ENCODE results near the gene USP32. TPM values are rescaled to one million over a fixed set of nuclear protein-coding genes. Genes with fewer than 3 reads are reported as not detected.
A peak's percentile ranks its signal among the peaks of the same experiment; 100 is the strongest.

The USP32 gene
- total RNA-seq, 2 donors from 2014 or later = 54.1 to 74.3 TPM

DNA sequence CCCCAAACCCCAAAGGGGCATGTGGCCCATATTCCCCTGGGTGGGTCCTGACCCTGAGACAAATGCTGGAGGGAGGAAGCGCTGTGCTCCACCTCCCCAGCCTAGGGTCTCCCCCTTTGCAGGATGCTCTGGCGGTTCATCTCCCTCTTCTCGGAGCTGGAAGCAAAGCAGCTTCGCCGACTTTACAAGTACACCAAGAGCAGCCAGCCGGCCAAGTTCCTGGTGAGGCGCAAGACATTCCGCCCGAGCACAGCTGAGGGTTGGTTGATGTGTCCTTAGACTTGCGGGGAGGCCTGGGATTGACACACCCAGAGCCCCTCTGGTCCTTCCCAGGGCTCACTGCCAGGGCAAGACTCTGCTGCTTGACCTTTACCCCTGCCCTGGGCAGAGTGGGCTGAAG lies 34.7 kb upstream of the USP32 start:
- TF ChIP-seq, protein P1, sequence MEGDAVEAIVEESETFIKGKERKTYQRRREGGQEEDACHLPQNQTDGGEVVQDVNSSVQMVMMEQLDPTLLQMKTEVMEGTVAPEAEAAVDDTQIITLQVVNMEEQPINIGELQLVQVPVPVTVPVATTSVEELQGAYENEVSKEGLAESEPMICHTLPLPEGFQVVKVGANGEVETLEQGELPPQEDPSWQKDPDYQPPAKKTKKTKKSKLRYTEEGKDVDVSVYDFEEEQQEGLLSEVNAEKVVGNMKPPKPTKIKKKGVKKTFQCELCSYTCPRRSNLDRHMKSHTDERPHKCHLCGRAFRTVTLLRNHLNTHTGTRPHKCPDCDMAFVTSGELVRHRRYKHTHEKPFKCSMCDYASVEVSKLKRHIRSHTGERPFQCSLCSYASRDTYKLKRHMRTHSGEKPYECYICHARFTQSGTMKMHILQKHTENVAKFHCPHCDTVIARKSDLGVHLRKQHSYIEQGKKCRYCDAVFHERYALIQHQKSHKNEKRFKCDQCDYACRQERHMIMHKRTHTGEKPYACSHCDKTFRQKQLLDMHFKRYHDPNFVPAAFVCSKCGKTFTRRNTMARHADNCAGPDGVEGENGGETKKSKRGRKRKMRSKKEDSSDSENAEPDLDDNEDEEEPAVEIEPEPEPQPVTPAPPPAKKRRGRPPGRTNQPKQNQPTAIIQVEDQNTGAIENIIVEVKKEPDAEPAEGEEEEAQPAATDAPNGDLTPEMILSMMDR (conservative IDR thresholded peaks at IDR 0.05) = no peak
- Mint-ChIP-seq H3K36me3 (ENCODE audit: low read depth) (no peaks in the 10 kb centered on the region), H3K4me1 (peaks cover 2% of the 10 kb centered on the region), H3K27me3 (ENCODE audit: insufficient read depth) (peaks cover 12% of the 10 kb centered on the region), H3K9me3 (peaks cover 4% of the 10 kb centered on the region), H3K27ac (no peak overlapping the region), H3K4me3 (no peak overlapping the region)
- Histone ChIP-seq H3K4me3 (ENCODE audit: low read length) (no peak overlapping the region), H3K36me3 (ENCODE audit: control insufficient read depth, insufficient read depth, low read length) (no peaks in the 10 kb centered on the region), H3K4me1 (ENCODE audit: control insufficient read depth, insufficient read depth, low read length) (no peaks in the 10 kb centered on the region), H3K27me3 (ENCODE audit: control insufficient read depth, insufficient read depth, low read length, poor library complexity, severe bottlenecking) (peaks cover 5% of the 10 kb centered on the region), H3K27ac (ENCODE audit: low read depth, low read length) (no peak overlapping the region), H3K9ac (ENCODE audit: extremely low read depth, low read length, poor library complexity, severe bottlenecking) (no peak overlapping the region), H3K9me3 (ENCODE audit: control insufficient read depth, low read length) (no peaks in the 10 kb centered on the region)
- peak; percentile 53 for DNase-seq
- 91% methylated on average over 10 of the region's 10 CpGs for WGBS, 2 experiments (ENCODE audit: insufficient coverage in 1 of 2, insufficient read length in 1 of 2)

DNA sequence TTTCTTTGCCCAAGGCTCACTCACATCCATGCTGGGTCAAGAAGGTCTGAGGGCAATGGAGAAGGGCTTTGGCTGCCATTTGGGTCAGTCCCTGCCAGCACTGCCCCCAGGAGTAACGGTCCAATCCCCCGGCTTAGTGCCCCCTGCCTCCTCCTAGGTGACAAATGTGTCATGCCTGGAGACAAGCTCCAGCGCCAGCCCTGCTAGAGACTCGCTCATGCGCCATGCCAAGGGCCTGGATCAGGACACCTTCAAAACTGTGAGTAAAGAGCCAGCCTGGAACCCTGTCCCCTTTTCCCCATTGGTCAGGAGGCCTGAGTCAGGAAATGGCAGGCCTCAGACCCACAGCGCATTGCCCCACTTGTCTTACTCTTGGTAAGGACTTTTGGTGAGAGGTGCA lies 33.7 kb upstream of the USP32 start:
- Histone ChIP-seq H3K4me3 (ENCODE audit: low read length) (no peak overlapping the region), H3K36me3 (ENCODE audit: control insufficient read depth, insufficient read depth, low read length) (no peaks in the 10 kb centered on the region), H3K27ac (ENCODE audit: low read depth, low read length) (no peak overlapping the region), H3K9me3 (ENCODE audit: control insufficient read depth, low read length) (no peaks in the 10 kb centered on the region), H3K4me1 (ENCODE audit: control insufficient read depth, insufficient read depth, low read length) (no peaks in the 10 kb centered on the region), H3K27me3 (ENCODE audit: control insufficient read depth, insufficient read depth, low read length, poor library complexity, severe bottlenecking) (peaks cover 5% of the 10 kb centered on the region), H3K9ac (ENCODE audit: extremely low read depth, low read length, poor library complexity, severe bottlenecking) (no peak overlapping the region)
- Mint-ChIP-seq H3K4me1 (peaks cover 5% of the 10 kb centered on the region), H3K27me3 (ENCODE audit: insufficient read depth) (peaks cover 12% of the 10 kb centered on the region), H3K9me3 (no peaks in the 10 kb centered on the region), H3K36me3 (ENCODE audit: low read depth) (no peaks in the 10 kb centered on the region), H3K4me3 (no peak overlapping the region), H3K27ac (no peak overlapping the region)
- DNase-seq = peak; percentile 43
- TF ChIP-seq, protein P1 (conservative IDR thresholded peaks at IDR 0.05) = no peak
- 91 to 95% methylated on average over 4 to 6 of the region's 6 CpGs for WGBS, 2 experiments (ENCODE audit: insufficient coverage in 1 of 2, insufficient read length in 1 of 2)

DNA sequence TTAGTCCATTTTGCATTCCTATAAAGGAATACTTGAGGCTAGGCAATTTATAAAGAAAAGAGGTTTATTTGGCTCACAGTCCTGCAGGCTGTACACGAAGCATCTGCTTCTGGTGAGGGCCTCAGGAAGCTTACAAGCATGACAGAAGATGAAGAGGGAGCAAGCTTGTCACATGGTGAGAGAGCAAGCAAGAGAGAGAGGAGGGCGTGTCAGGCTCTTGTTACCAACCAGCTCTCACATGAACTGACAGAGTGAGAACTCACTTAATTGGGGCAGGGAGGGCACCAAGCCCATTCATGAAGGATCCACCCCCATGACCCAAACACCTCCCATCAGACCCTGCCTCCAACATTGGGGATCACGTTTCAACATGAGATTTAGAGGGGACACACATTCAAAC lies 31.9 kb upstream of the USP32 start:
- H3K4me3 ChIP-seq (ENCODE audit: low read length) = no peak overlapping the region
- 88 to 94% methylated on average over 2 to 3 of the region's 3 CpGs for WGBS, 2 experiments (ENCODE audit: insufficient coverage in 1 of 2, insufficient read length in 1 of 2)
- TF ChIP-seq, protein P1 (conservative IDR thresholded peaks at IDR 0.05) = no peak
- no peaks in the 10 kb centered on the region for H3K36me3 ChIP-seq (ENCODE audit: control insufficient read depth, insufficient read depth, low read length)
- H3K9me3 ChIP-seq (ENCODE audit: control insufficient read depth, low read length) = no peaks in the 10 kb centered on the region
- H3K27ac ChIP-seq (ENCODE audit: low read depth, low read length) = no peak overlapping the region
- H3K27me3 Mint-ChIP-seq (ENCODE audit: insufficient read depth) = peaks cover 12% of the 10 kb centered on the region
- peak; percentile 45 for DNase-seq
- no peaks in the 10 kb centered on the region for H3K36me3 Mint-ChIP-seq (ENCODE audit: low read depth)
- no peak overlapping the region for H3K9ac ChIP-seq (ENCODE audit: extremely low read depth, low read length, poor library complexity, severe bottlenecking)
- H3K4me3 Mint-ChIP-seq = no peak overlapping the region
- no peaks in the 10 kb centered on the region for H3K4me1 ChIP-seq (ENCODE audit: control insufficient read depth, insufficient read depth, low read length)
- peaks cover 5% of the 10 kb centered on the region for H3K4me1 Mint-ChIP-seq
- H3K27ac Mint-ChIP-seq = no peak overlapping the region
- H3K9me3 Mint-ChIP-seq = no peaks in the 10 kb centered on the region
- peaks cover 5% of the 10 kb centered on the region for H3K27me3 ChIP-seq (ENCODE audit: control insufficient read depth, insufficient read depth, low read length, poor library complexity, severe bottlenecking)

Measured in endodermal cell (in vitro differentiated cells).